Esophagus muscularis mucosa (tissue), 4 donors: Measurements from ENCODE around the gene NOP10.

Experiments
- EP300 ChIP-seq: sonication (generic); formaldehyde crosslinking; IDR thresholded peaks from one replicate; pipeline ENCODE4 v1.6.1; 2017; ENCODE audit warnings: antibody characterized with exemption
- POLR2A ChIP-seq: fragments of 450-650 bp; IDR thresholded peaks from one replicate; pipeline ENCODE4 v1.6.1; 2017; ENCODE audit warnings: antibody characterized with exemption, moderate library complexity, mild to moderate bottlenecking, low read depth
- TF ChIP-seq, protein P1 (sequence below), 3 experiments: fragments of 200-600 bp in 2 of 3; fragments of 450-650 bp in 1 of 3; sonication (generic) in 2 of 3; IDR thresholded peaks; one replicate each; pipeline ENCODE4 v1.5.1; 2017 to 2019; ENCODE audit warnings: antibody characterized with exemption in 3 of 3, mild to moderate bottlenecking in 2 of 3, moderate library complexity in 1 of 3

DNA sequence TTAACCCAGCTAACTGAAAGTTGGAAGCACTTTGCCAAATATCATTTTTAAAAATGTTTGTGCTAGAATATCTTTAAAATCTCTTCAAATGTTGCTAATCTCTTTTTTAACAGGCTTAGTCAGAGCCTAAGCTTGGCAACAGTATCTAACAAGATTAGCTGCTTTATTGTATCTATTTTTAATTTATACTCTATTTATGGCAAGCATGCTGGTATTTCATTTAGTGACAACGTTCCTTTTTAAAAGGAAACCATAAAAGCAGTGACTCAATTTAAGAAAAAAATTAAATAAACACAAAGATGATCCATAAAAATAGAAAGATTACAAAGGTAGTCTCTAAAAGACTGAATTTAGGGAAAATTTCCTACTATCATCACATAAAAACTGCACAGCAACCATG, 45.9 kb downstream of the NOP10 start:
- no peak for TF ChIP-seq EP300
- no peak for TF ChIP-seq POLR2A
- TF ChIP-seq, protein P1, sequence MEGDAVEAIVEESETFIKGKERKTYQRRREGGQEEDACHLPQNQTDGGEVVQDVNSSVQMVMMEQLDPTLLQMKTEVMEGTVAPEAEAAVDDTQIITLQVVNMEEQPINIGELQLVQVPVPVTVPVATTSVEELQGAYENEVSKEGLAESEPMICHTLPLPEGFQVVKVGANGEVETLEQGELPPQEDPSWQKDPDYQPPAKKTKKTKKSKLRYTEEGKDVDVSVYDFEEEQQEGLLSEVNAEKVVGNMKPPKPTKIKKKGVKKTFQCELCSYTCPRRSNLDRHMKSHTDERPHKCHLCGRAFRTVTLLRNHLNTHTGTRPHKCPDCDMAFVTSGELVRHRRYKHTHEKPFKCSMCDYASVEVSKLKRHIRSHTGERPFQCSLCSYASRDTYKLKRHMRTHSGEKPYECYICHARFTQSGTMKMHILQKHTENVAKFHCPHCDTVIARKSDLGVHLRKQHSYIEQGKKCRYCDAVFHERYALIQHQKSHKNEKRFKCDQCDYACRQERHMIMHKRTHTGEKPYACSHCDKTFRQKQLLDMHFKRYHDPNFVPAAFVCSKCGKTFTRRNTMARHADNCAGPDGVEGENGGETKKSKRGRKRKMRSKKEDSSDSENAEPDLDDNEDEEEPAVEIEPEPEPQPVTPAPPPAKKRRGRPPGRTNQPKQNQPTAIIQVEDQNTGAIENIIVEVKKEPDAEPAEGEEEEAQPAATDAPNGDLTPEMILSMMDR (IDR thresholded peaks at IDR 0.05), result no peak
